ENCODE data around the gene GFM2. TPM values are rescaled to one million over a fixed set of nuclear protein-coding genes. Genes with fewer than 3 reads are reported as not detected.

GFM2 gene
- total and polyA plus RNA-seq, 2 of the 13 experiments (the other 11 are each of a cell fraction or from before 2014, with no cell fraction given): 22.0 to 41.6 TPM

- TF ChIP-seq ZNF318 (CRISPR knock-in tag; IDR thresholded peaks at IDR 0.05) (no peak), ZNF292 (CRISPR knock-in tag; IDR thresholded peaks at IDR 0.05; ENCODE audit: borderline replicate concordance, low read depth) (no peak), BHLHE40 (IDR thresholded peaks at IDR 0.05; ENCODE audit: low read length) (no peak), TBX3 (IDR thresholded peaks at IDR 0.05; ENCODE audit: borderline replicate concordance) (no peak), RFX1 (IDR thresholded peaks at IDR 0.05) (no peak), ZNF660 (CRISPR knock-in tag; IDR thresholded peaks at IDR 0.05; ENCODE audit: borderline replicate concordance, low read depth) (no peak), CAMTA2 (CRISPR knock-in tag; IDR thresholded peaks at IDR 0.05; ENCODE audit: borderline replicate concordance) (no peak), ZMYM4 (CRISPR knock-in tag; IDR thresholded peaks at IDR 0.05) (peak; percentile 85), CTCF (CRISPR knock-in tag; IDR thresholded peaks at IDR 0.05) (0 out of 2 replicates have a peak, but pooled peaks have one; percentile 12), CERS6 (CRISPR knock-in tag; IDR thresholded peaks at IDR 0.05) (no peak; the same call in 1 of the 2 replicates), MYPOP (CRISPR knock-in tag; IDR thresholded peaks at IDR 0.05) (no peak), ZNF619 (CRISPR knock-in tag; IDR thresholded peaks at IDR 0.05) (0 out of 2 replicates have a peak, but pooled peaks have one; percentile 25), FLYWCH1 (CRISPR knock-in tag; IDR thresholded peaks at IDR 0.05) (no peak), CHD2 (IDR thresholded peaks at IDR 0.05; ENCODE audit: low read depth, low read length) (no peak), U2AF2 (IDR thresholded peaks at IDR 0.05; ENCODE audit: low read depth, low read length) (no peak)
Observed at GRCh38 chr5:74684900-74685851, 81.7 kb downstream of the GFM2 start, which contains the start of gene HEXB (continued).
